Neural crest cell (in vitro differentiated cells): ENCODE measurements around the gene PPTC7. TPM values are rescaled to one million over a fixed set of nuclear protein-coding genes. Genes with fewer than 3 reads are reported as not detected.
"Not testable (repeated sequence)": the region's sequence is repeated elsewhere in the genome, so short reads cannot be mapped to it uniquely, and the experiment has no call there.

ENCODE experiments used
- DNase-seq: peaks from one replicate; pipeline ENCODE4 v3.0.0; 2021; ENCODE audit warnings: low read depth, mixed read lengths, low spot score
- H3K27ac Mint-ChIP-seq: one replicate; pipeline ENCODE4 v1.8.0; 2021; ENCODE audit warnings: mild to moderate bottlenecking, mixed read lengths; ENCODE audit not compliant: unreplicated experiment
- H3K27me3 Mint-ChIP-seq: 2 replicates; pipeline ENCODE4 v1.8.0; 2021; ENCODE audit warnings: low read depth, mild to moderate bottlenecking, mixed read lengths
- H3K36me3 Mint-ChIP-seq: 2 replicates; pipeline ENCODE4 v1.8.0; 2021; ENCODE audit warnings: low read depth, mild to moderate bottlenecking, mixed read lengths
- H3K4me1 Mint-ChIP-seq: 2 replicates; pipeline ENCODE4 v1.8.0; 2021; ENCODE audit warnings: mixed read lengths
- H3K4me3 Mint-ChIP-seq: one replicate; pipeline ENCODE4 v1.8.0; 2021; ENCODE audit warnings: mild to moderate bottlenecking, mixed read lengths
- H3K9me3 Mint-ChIP-seq: 2 replicates; pipeline ENCODE4 v1.8.0; 2021; ENCODE audit warnings: mixed read lengths
- CTCF ChIP-seq: fragments of 200-600 bp; sonication (generic); conservative IDR thresholded peaks from 2 replicates; pipeline ENCODE4 v1.5.0; 2021; ENCODE audit warnings: antibody characterized with exemption, mild to moderate bottlenecking
- total RNA-seq: library from RNA; stranded (reverse); gene quantifications from 2 replicates; pipeline ENCODE4 v1.2.1, GENCODE V29; 2021

The PPTC7 gene
- total RNA-seq, 1 donor from 2014 or later: 13.4 TPM

GRCh38 chr12:110533607-110534006 is 49.5 kb downstream of the PPTC7 start:
- Mint-ChIP-seq H3K36me3 (peaks cover 4% of the 10 kb centered on the region), H3K9me3 (no peaks in the 10 kb centered on the region), H3K27me3 (no peaks in the 10 kb centered on the region), H3K4me3 (no peak overlapping the region), H3K4me1 (no peaks in the 10 kb centered on the region), H3K27ac (peak overlapping the region; percentile 62)
- no peak for TF ChIP-seq CTCF
- no peak for DNase-seq

- Mint-ChIP-seq H3K27me3 (no peaks in the 10 kb centered on the region), H3K9me3 (no peaks in the 10 kb centered on the region), H3K4me1 (no peaks in the 10 kb centered on the region), H3K27ac (no peak overlapping the region), H3K36me3 (peaks cover 4% of the 10 kb centered on the region), H3K4me3 (no peak overlapping the region)
- DNase-seq: no peak
- no peak for TF ChIP-seq CTCF
These were observed 50.5 kb downstream of the PPTC7 start for GRCh38 chr12:110532644-110533043.

- DNase-seq: no peak
- Mint-ChIP-seq H3K4me3 (no peak overlapping the region), H3K9me3 (no peaks in the 10 kb centered on the region), H3K36me3 (peaks cover 4% of the 10 kb centered on the region), H3K27ac (no peak overlapping the region), H3K4me1 (no peaks in the 10 kb centered on the region), H3K27me3 (no peaks in the 10 kb centered on the region)
- no peak for TF ChIP-seq CTCF
These were observed 51.3 kb downstream of the PPTC7 start for GRCh38 chr12:110531741-110532333.

GRCh38 chr12:110530511-110530910 is 52.6 kb downstream of the PPTC7 start:
- Mint-ChIP-seq H3K27me3 (no peaks in the 10 kb centered on the region), H3K27ac (no peak overlapping the region), H3K4me1 (no peaks in the 10 kb centered on the region), H3K4me3 (no peak overlapping the region), H3K36me3 (peaks cover 4% of the 10 kb centered on the region), H3K9me3 (no peaks in the 10 kb centered on the region)
- TF ChIP-seq CTCF: no peak
- DNase-seq: no peak

GRCh38 chr12:110528277-110528839 is 54.8 kb downstream of the PPTC7 start:
- Mint-ChIP-seq H3K9me3 (no peaks in the 10 kb centered on the region), H3K27ac (no peak overlapping the region), H3K27me3 (no peaks in the 10 kb centered on the region), H3K36me3 (peaks cover 4% of the 10 kb centered on the region), H3K4me3 (no peak overlapping the region), H3K4me1 (no peaks in the 10 kb centered on the region)
- no peak for TF ChIP-seq CTCF
- no peak for DNase-seq

- not testable (repeated sequence) for H3K4me1 Mint-ChIP-seq, H3K4me3 Mint-ChIP-seq, H3K27ac Mint-ChIP-seq, DNase-seq, H3K36me3 Mint-ChIP-seq, H3K9me3 Mint-ChIP-seq, H3K27me3 Mint-ChIP-seq
These were observed 62.0 kb downstream of the PPTC7 start for GRCh38 chr12:110520876-110521712.

GRCh38 chr12:110518014-110518413 is 65.1 kb downstream of the PPTC7 start:
- not testable (repeated sequence) for H3K27ac Mint-ChIP-seq, DNase-seq

More at GRCh38 chr12:110518014-110518413, 65.1 kb downstream of the PPTC7 start:
- not testable (repeated sequence) for H3K4me3 Mint-ChIP-seq, H3K36me3 Mint-ChIP-seq, H3K4me1 Mint-ChIP-seq, H3K9me3 Mint-ChIP-seq
- peaks cover 22% of the 10 kb centered on the region for H3K27me3 Mint-ChIP-seq
